AG09309 (cell line): Measurements from ENCODE around the gene ZNF341.
"Not testable (repeated sequence)": the region's sequence is repeated elsewhere in the genome, so short reads cannot be mapped to it uniquely, and the experiment has no call there.

Experiments
- DNase-seq: peaks from one replicate; pipeline ENCODE4 v3.0.0-alpha.2; 2010; ENCODE audit warnings: low read depth
- H3K4me3 ChIP-seq: 2 replicates; pipeline ENCODE4 v1.5.1; 2011; ENCODE audit warnings: mild to moderate bottlenecking, low read depth, low read length, moderate library complexity; ENCODE audit not compliant: control insufficient read depth
- CTCF ChIP-seq: IDR thresholded peaks from 2 replicates; pipeline ENCODE4 v1.5.1; 2011; ENCODE audit warnings: mild to moderate bottlenecking, low read depth, low read length, inconsistent platforms; ENCODE audit not compliant: insufficient read depth, control insufficient read depth; ENCODE audit errors: missing control alignments

The ZNF341 gene

GRCh38 chr20:33693741-33694638 lies 37.8 kb upstream of the ZNF341 start:
- no peak overlapping the region for H3K4me3 ChIP-seq
- no peak for TF ChIP-seq CTCF
- DNase-seq: no peak

GRCh38 chr20:33694639-33695012 lies 37.2 kb upstream of the ZNF341 start:
- no peak overlapping the region for H3K4me3 ChIP-seq
- DNase-seq: no peak
- no peak for TF ChIP-seq CTCF

DNA sequence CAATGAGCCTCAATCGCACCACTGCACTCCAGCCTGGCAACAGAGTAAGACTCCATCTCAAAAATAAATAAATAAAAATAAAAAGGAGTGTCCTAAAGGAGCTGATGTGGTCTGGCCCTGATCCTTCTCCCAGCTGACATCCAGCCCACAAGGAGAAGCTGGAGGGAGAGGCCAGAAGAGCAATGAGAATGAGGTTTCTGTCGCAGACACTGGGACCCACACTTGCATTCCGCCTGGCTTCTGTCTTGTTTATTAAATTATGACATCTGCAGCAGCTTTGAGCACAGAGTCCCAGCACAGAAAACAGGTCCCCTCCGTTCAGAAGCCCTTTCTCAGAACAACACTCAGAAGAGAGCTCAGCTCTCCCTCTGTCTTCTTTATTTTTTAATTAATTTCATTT lies 35.3 kb upstream of the ZNF341 start:
- no peak for TF ChIP-seq CTCF
- no peak overlapping the region for H3K4me3 ChIP-seq
- no peak for DNase-seq

GRCh38 chr20:33697129-33697528 lies 34.7 kb upstream of the ZNF341 start:
- no peak overlapping the region for H3K4me3 ChIP-seq
- TF ChIP-seq CTCF: no peak
- DNase-seq: no peak

- H3K4me3 ChIP-seq, DNase-seq: not testable (repeated sequence)
Observed at GRCh38 chr20:33698966-33699365, 32.8 kb upstream of the ZNF341 start.

GRCh38 chr20:33700696-33701441 lies 30.9 kb upstream of the ZNF341 start:
- DNase-seq, H3K4me3 ChIP-seq: not testable (repeated sequence)

DNA sequence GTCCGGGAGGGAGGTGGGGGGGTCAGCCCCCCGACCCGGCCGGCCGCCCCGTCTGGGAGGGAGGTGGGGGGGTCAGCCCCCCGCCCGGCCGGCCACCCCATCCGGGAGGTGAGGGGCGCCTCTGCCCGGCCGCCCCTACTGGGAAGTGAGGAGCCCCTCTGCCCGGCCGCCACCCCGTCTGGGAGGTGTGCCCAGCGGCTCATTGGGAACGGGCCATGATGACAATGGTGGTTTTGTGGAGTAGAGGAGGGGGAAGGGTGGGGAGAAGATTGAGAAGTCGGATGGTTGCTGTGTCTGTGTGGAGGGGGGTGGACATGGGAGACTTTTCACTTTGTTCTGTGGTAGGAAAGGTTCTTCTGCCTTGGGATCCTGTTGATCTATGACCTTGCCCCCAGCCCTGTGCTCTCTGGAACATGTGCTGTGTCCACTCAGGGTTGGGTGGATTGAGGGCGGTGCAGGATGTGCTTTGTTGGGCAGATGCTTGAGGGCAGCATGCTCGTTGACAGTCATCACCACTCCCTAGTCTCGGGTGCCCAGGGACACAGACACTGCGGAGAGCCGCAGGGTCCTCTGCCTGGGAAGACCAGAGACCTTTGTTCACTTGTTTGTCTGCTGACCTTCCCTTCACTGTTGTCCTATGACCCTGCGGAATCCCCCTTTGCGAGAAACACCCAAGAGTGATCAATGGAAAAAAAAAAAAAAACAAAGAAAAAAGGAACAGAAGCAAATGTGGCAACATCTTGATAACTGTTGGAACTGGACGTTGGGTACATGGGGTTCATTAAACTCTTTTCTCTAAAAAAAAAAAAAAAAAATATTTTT lies 30.0 kb upstream of the ZNF341 start:
- no peak for DNase-seq
- TF ChIP-seq CTCF: no peak

More for the DNA sequence above, 30.0 kb upstream of the ZNF341 start:
- no peak overlapping the region for H3K4me3 ChIP-seq
